ENCODE data around the gene MSL3B.

MSL3B gene

GRCh38 chr2:233821709-233822100 is 46.5 kb downstream of the MSL3B start:
- CTCF ChIA-PET: no interaction called here
- Histone ChIP-seq H2AFZ (ENCODE audit: low read depth, low read length, poor library complexity, severe bottlenecking) (no peak overlapping the region), H3K4me1 (ENCODE audit: control insufficient read depth in 1 of 2, insufficient read depth in 2 of 2, low read length in 2 of 2) (no peaks in the 10 kb centered on the region), H3K4me2 (ENCODE audit: low read length) (no peak overlapping the region), H4K20me1 (ENCODE audit: insufficient read depth) (no peaks in the 10 kb centered on the region), H3K9me3 (ENCODE audit: control insufficient read depth in 1 of 2, insufficient read depth in 1 of 2, low read depth in 1 of 2, low read length in 2 of 2) (no peaks in the 10 kb centered on the region), H3K4me3 (replicated peaks in 1 of 2; ENCODE audit: low read depth in 1 of 2, low read length in 2 of 2) (no peak overlapping the region), H3K9me2 (ENCODE audit: insufficient read depth) (no peaks in the 10 kb centered on the region), H3K36me3 (ENCODE audit: control insufficient read depth in 1 of 2, insufficient read depth in 2 of 2, low read length in 2 of 2) (no peaks in the 10 kb centered on the region), H3K27ac (ENCODE audit: low read depth, low read length) (no peak overlapping the region), H3K9ac (ENCODE audit: low read length) (no peak overlapping the region), H3K27me3 (ENCODE audit: insufficient read depth, low read length) (no peaks in the 10 kb centered on the region), H3K79me2 (ENCODE audit: insufficient read depth, low read length) (no peaks in the 10 kb centered on the region)
- intact Hi-C loops (cut with micrococcal nuclease): no loop called here
- RAD21 ChIA-PET (ENCODE audit: low non-redundant PET in 1 of 2, low total read pairs in 2 of 2, uncharacterized antibody in 2 of 2, unreplicated experiment in 2 of 2): no interaction called here
- POLR2A ChIA-PET: no interaction called here
- ATAC-seq (no peak), DNase-seq (ENCODE audit: low read depth, low spot score) (no peak)
- no TSS peak for BruUV-seq (replicated peaks)
- TF ChIP-seq ELF1 (IDR thresholded peaks at IDR 0.05; ENCODE audit: borderline replicate concordance, low read depth) (no peak), ZNF274 (IDR thresholded peaks at IDR 0.05; ENCODE audit: low read depth, low read length) (no peak), JUND (IDR thresholded peaks at IDR 0.05) (no peak), POLR2A (IDR thresholded peaks at IDR 0.05; ENCODE audit: borderline replicate concordance, extremely low read depth, insufficient read depth, insufficient read length) (no peak), YY1 (IDR thresholded peaks at IDR 0.05; ENCODE audit: extremely low read depth, insufficient replicate concordance, low read depth, low read length) (no peak), SP1 (IDR thresholded peaks at IDR 0.05; ENCODE audit: low read depth) (no peak), RAD21 (IDR thresholded peaks at IDR 0.05; ENCODE audit: low read depth) (no peak), SRF (IDR thresholded peaks at IDR 0.05; ENCODE audit: low read depth) (no peak), EGR1 (IDR thresholded peaks at IDR 0.05; ENCODE audit: low read depth) (no peak), CBX3 (IDR thresholded peaks at IDR 0.05; ENCODE audit: low read depth) (no peak), EZH2phosphoT487 (IDR thresholded peaks at IDR 0.05; ENCODE audit: borderline replicate concordance) (no peak), TCF7L2 (IDR thresholded peaks at IDR 0.05; ENCODE audit: borderline replicate concordance, extremely low read depth, insufficient read depth, insufficient read length) (no peak), POLR2AphosphoS5 (IDR thresholded peaks at IDR 0.05; ENCODE audit: low read depth, low read length) (no peak), SIN3A (IDR thresholded peaks at IDR 0.05; ENCODE audit: low read depth) (no peak), CTCF (IDR thresholded peaks at IDR 0.05 in 2 of 3, conservative IDR thresholded peaks at IDR 0.05 in 1 of 3; ENCODE audit: borderline replicate concordance in 1 of 3, insufficient read depth in 1 of 3, low read depth in 2 of 3, low read length in 2 of 3) (no peak)
- TF ChIP-seq, protein P1, sequence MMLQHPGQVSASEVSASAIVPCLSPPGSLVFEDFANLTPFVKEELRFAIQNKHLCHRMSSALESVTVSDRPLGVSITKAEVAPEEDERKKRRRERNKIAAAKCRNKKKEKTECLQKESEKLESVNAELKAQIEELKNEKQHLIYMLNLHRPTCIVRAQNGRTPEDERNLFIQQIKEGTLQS (IDR thresholded peaks at IDR 0.05): no peak
- TF ChIP-seq, protein P2, sequence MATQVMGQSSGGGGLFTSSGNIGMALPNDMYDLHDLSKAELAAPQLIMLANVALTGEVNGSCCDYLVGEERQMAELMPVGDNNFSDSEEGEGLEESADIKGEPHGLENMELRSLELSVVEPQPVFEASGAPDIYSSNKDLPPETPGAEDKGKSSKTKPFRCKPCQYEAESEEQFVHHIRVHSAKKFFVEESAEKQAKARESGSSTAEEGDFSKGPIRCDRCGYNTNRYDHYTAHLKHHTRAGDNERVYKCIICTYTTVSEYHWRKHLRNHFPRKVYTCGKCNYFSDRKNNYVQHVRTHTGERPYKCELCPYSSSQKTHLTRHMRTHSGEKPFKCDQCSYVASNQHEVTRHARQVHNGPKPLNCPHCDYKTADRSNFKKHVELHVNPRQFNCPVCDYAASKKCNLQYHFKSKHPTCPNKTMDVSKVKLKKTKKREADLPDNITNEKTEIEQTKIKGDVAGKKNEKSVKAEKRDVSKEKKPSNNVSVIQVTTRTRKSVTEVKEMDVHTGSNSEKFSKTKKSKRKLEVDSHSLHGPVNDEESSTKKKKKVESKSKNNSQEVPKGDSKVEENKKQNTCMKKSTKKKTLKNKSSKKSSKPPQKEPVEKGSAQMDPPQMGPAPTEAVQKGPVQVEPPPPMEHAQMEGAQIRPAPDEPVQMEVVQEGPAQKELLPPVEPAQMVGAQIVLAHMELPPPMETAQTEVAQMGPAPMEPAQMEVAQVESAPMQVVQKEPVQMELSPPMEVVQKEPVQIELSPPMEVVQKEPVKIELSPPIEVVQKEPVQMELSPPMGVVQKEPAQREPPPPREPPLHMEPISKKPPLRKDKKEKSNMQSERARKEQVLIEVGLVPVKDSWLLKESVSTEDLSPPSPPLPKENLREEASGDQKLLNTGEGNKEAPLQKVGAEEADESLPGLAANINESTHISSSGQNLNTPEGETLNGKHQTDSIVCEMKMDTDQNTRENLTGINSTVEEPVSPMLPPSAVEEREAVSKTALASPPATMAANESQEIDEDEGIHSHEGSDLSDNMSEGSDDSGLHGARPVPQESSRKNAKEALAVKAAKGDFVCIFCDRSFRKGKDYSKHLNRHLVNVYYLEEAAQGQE (IDR thresholded peaks at IDR 0.05; ENCODE audit: low read depth): no peak

All from HCT116 (cell line).